ENCODE data around the gene STOML2.

The STOML2 gene

GRCh38 chr9:35108946-35109575 lies 6.1 kb upstream of the STOML2 start:
- ChIA-PET CTCF (interaction anchor here (0.7 to 1.5 kb wide), 2 partner anchors 12 to 30 kb away, joined by 4 to 5 read pairs; partner anchors contain the start of gene PIGO), POLR2A (interaction anchor here (0.6 kb wide), 1 partner anchor 42 kb away, joined by 3 read pairs; no protein-coding TSS in a partner anchor)
- H3K36me3 ChIP-seq (ENCODE audit: control insufficient read depth in 2 of 2, insufficient read depth in 1 of 2, low read length in 2 of 2), result peaks cover 0 to 40% of the 10 kb centered on the region in 2 experiments; a peak in 1 of 3 replicates
- H3K4me1 ChIP-seq (ENCODE audit: control insufficient read depth, insufficient read depth, low read length), result peaks cover 4% of the 10 kb centered on the region
- H3K9me3 ChIP-seq (ENCODE audit: control insufficient read depth, insufficient read depth, low read depth, low read length), result no peaks in the 10 kb centered on the region
- TF ChIP-seq ZNF366 (tag by site-specific recombination; conservative IDR thresholded peaks at IDR 0.05) (no peak), ZNF354C (tag by site-specific recombination; IDR thresholded peaks at IDR 0.05; ENCODE audit: borderline replicate concordance, low read depth) (no peak), ZNF302 (tag by site-specific recombination; IDR thresholded peaks at IDR 0.05; ENCODE audit: low read depth) (no peak), ZNF292 (tag by site-specific recombination; IDR thresholded peaks at IDR 0.05; ENCODE audit: borderline replicate concordance, low read depth) (no peak), GFI1B (tag by site-specific recombination; IDR thresholded peaks at IDR 0.05) (no peak), ATF2 (tag by site-specific recombination; IDR thresholded peaks at IDR 0.05; ENCODE audit: low read depth) (no peak), MZF1 (tag by site-specific recombination; IDR thresholded peaks at IDR 0.05; ENCODE audit: borderline replicate concordance) (no peak), ZBTB8A (tag by site-specific recombination; IDR thresholded peaks at IDR 0.05) (no peak), ZNF132 (tag by site-specific recombination; IDR thresholded peaks at IDR 0.05; ENCODE audit: borderline replicate concordance) (no peak), SP2 (tag by site-specific recombination; IDR thresholded peaks at IDR 0.05) (no peak), ZNF121 (tag by site-specific recombination; IDR thresholded peaks at IDR 0.05) (no peak), ELK4 (IDR thresholded peaks at IDR 0.05; ENCODE audit: borderline replicate concordance, low read depth, low read length) (no peak), ZNF248 (tag by site-specific recombination; IDR thresholded peaks at IDR 0.05) (no peak), ZNF473 (tag by site-specific recombination; IDR thresholded peaks at IDR 0.05) (no peak), ZNF518A (tag by site-specific recombination; conservative IDR thresholded peaks at IDR 0.05; ENCODE audit: low read depth) (no peak), ZNF555 (tag by site-specific recombination; conservative IDR thresholded peaks at IDR 0.05) (no peak), ZNF274 (IDR thresholded peaks at IDR 0.05; ENCODE audit: low read length) (no peak), ZNF274 (tag by site-specific recombination; IDR thresholded peaks at IDR 0.05; ENCODE audit: borderline replicate concordance) (no peak), ZNF629 (tag by site-specific recombination; IDR thresholded peaks at IDR 0.05) (no peak)
- no peak overlapping the region for H3K4me3 ChIP-seq (ENCODE audit: low read depth, low read length)
- no peak overlapping the region for H3K27ac ChIP-seq (ENCODE audit: extremely low read depth, low read depth, low read length)
